HG03565 (cell line): Measurements from ENCODE around the gene PATL2.
"Not testable (repeated sequence)": the region's sequence is repeated elsewhere in the genome, so short reads cannot be mapped to it uniquely, and the experiment has no call there.

ENCODE experiments used
- ATAC-seq: cut with Tn5 transposase; IDR thresholded peaks from one replicate; pipeline ENCODE4 v1.9.1; 2021; ENCODE audit warnings: mild to moderate bottlenecking, moderate library complexity; ENCODE audit not compliant: unreplicated experiment

Gene PATL2

DNA sequence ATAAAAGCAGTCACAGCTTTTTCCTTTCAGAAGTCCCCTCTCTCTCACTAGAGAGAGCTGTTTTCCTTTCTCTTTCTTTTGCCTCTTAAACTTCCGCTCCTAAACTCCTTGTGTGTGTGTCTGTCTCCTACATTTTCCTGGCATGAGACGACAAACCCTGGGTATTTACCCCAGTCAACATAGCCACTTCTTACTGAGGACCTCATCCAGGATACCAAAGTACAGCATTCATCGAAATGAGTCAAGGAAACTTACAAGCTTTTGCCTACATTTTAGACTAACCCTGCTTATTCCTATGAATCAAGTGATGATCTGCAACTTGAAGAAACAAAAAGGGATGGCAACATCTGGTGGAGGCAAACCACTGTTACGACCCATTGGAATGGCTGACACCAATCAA lies 16.7 kb downstream of the PATL2 start:
- ATAC-seq: no peak

DNA sequence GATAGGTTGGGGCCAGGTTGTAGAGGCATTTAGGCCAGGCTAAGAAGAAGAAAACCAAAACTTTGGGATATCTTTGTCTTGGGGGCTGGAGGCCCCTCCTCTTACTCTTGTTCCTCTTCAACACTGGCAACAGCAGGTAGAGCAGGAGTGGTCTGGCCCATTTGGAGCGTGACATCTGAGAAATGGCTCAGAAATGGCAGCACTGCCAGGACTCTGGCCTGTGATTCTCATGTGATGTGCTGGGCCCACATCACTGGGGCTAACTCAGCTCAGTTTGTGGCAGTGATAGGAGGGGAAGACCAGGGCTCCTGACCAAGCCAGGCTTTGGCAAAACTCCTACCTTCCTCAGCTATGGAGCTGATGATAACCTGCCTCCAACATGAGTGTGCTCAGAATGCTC lies 18.5 kb downstream of the PATL2 start:
- no peak for ATAC-seq

GRCh38 chr15:44690245-44690644 lies 20.9 kb downstream of the PATL2 start:
- ATAC-seq: not testable (repeated sequence)

DNA sequence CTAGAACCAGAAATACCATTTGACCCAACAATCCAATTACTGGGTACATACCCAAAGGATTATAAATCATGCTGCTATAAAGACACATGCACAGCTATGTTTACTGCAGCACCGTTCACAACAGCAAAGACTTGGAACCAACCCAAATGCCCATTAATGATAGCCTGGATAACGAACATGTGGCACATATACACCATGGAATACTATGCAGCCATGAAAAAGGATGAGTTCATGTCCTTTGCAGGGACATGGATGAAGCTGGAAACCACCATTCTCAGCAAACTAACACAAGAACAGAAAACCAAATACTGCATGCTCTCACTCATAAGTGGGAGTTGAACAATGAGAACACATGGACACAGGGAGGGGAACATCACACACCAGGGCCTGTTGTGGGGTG lies 21.8 kb downstream of the PATL2 start:
- ATAC-seq: not testable (repeated sequence)

DNA sequence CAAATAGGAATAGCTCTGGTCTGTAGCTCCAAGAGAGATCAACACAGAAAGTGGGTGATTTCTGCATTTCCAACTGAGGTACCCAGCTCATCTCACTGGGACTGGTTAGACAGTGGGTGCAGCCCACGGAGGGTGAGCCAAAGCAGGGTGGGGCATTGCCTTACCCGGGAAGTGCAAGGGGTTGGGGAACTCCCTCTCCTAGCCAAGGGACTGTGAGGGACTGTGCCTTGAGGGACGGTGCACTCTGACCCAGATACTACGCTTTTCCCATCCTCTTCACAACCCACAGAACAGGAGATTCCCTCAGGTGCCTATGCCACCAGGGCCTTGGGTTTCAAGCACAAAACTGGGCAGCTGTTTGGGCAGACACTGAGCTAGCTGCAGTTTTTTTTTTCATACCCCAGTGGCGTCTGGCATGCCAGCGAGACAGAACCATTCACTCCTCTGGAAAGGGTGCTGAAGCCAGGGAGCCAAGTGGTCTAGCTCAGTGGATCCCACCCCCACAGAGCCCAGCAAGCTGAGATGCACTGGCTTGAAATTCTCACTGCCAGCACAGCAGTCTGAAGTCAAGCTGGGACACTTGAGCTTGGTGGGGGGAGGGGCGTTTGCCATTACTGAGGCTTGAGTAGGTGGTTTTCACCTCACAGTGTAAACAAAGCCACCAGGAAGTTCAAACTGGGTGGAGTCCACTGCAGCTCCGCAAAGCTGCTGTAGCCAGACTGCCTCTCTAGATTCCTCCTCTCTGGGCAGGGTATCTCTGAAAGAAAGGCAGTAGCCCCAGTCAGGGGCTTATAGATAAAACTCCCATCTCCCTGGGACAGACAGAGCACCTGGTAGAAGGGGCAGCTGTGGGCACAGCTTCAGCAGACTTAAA lies 28.1 kb downstream of the PATL2 start:
- not testable (repeated sequence) for ATAC-seq

DNA sequence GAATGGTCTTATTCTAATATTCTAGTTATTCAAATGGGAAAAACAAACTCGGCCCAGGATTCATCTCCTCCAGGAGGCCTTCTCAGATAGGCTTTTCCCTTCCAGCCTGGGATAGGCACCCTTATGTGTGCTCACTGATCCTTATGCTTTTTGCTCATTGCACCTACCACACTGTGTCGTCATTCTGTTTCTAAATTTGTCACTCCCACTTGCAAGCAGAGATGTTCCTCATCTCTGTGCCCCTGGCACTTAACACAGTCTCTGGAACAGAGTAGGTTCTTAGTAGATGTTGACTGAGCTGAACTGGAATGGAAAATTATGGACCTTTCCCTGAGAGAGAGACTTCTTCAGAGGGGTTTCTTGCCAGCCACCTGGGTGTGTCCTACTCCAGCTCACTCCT lies 28.9 kb downstream of the PATL2 start:
- no peak for ATAC-seq

DNA sequence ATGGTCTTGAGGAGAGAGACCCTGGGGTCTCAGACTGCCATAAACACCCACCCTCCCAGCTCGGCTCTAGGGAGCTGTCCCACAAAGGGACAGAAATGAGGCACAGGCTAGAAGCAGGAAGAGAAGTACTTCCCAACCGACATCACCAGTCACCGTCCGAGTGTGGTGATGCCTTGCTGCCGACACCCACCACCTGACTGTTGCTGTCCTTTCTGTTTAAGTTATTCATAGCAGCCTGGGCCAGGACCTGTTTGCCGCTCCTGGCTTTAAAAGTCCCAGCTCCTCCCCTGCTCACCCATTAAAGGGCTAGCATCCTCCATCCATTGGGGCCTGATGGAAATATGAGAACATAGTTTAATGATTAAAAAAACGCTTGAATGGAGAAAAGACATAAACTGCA lies 34.4 kb downstream of the PATL2 start:
- no peak for ATAC-seq

DNA sequence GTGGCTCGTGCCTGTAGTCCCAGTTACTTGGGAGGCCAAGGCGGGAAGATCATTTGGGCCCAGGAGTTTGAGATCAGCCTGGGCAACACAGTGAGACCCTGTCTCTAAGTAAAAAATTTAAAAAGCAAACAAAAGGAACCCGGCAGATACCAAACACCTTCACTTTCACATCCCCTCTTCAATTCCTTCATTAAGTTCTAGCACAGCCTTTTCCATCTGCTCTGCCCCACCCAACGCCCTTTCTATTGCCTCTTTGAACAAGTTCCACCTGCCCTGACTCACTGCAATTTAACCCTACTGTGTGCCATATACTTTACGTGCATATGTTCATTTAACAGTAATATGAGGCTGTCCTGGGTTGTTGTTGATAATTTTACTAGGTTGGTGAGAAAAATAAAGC lies 35.2 kb downstream of the PATL2 start:
- no peak for ATAC-seq

DNA sequence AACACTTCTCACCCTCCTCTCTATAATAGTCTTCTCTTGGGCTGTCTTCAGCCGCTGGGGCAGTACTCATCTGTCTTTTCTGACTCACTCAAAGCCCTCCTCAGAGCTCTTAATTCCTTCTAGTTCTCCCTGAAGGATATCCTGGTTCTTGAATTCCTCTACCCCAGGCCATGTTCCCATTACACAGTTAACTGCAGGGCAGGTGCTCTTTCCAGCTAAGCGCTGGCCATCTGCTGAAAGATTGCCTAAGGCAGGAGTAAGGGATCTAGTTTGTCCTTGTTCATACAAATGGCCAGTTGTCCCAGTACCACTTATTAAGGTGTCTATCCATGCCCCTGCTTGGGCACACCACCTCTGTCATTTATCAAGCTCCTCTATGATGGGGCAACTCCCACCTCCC lies 37.5 kb downstream of the PATL2 start:
- no peak for ATAC-seq

GRCh38 chr15:44670087-44670950 lies 40.8 kb downstream of the PATL2 start:
- no peak for ATAC-seq

GRCh38 chr15:44668921-44669320 lies 42.2 kb downstream of the PATL2 start:
- no peak for ATAC-seq

GRCh38 chr15:44667039-44667360 lies 44.1 kb downstream of the PATL2 start:
- no peak for ATAC-seq

GRCh38 chr15:44666210-44667038 lies 44.7 kb downstream of the PATL2 start:
- ATAC-seq: no peak

- ATAC-seq: peak; percentile 57
Measured at GRCh38 chr15:44663410-44664308, 47.5 kb downstream of the PATL2 start, which contains the start of gene SPG11. Gene SPG11, minus strand, starts transcription at chr15:44663662. Its CDS starts 15 bp downstream, at chr15:44663647.

DNA sequence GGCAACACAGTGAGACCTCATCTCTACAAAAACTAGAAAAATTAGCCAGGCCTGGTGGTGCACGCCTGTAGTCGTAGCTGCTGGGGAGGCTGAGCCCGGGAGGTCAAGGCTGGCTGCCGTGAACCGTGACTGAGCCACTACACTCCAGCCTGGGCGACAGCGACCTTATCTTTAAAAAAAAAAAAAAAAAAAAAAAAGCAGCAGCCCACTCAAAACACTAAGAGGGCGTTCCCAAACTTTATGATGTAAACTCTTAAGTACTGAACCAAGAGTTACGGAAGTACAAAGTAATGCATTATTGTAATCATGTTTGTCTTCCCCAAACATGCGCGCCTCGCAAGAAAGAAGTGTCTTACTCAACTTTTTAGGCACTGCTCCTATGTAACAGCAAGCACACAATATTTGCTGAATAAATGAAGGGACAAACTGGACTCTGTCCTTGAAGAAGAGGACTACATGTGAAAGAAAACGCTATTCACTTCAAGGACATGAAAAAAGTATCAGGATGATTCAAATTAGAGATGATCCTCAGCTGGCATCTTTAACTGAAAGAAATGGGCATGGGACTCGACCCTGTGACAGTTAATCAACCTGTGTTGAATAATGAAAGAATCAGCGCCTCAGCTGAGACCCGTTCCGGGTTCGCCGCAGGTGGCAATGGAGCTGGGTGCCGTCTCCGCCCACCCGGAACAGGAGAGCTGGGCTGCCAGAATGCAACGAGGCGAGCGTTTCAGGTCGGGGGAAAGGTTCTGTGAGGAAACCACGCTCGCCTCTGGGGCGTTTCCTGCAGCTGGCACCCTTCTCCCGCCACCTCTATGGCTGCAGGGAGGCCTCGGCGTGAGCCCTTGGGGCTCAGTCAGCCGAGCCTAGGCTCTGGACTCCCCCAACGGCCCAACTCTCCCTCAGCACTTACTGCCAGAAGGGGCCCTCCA lies 48.4 kb downstream of the PATL2 start:
- ATAC-seq: peak; percentile 34

DNA sequence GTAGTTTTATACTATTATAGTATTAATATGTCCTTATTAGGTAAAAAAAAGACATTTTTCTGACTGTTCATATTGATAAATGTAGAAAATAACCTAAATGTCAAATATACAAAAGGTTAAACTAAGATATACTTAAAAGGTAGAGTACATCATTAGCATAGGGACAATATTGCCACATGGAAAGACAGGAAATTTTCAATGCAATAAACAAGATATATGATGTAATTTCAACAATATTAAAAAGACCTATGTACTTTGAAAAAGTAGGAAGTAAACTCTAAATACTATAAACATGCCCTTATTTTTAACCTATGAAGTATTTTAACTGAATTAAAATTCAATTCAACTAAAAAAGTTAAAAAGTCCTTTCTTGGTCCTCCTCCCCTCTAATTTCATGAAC lies 49.5 kb downstream of the PATL2 start:
- no peak for ATAC-seq

GRCh38 chr15:44659056-44659455 lies 52.1 kb downstream of the PATL2 start:
- ATAC-seq: no peak

- no peak for ATAC-seq
Measured at GRCh38 chr15:44657378-44657777, 53.7 kb downstream of the PATL2 start.

GRCh38 chr15:44656913-44657312 lies 54.2 kb downstream of the PATL2 start:
- no peak for ATAC-seq
